DMS53 treated with DMSO at 0.1 percent for 48 hours (cell line): ENCODE results near the gene CKM.
"Not testable (repeated sequence)": the region's sequence is repeated elsewhere in the genome, so short reads cannot be mapped to it uniquely, and the experiment has no call there.

ENCODE experiments used
- DNase-seq: peaks from one replicate; lab custom pipeline; 2025; ENCODE audit not compliant: unreplicated experiment; lab: John Stamatoyannopoulos, UW

The CKM gene

GRCh38 chr19:45321848-45322247 lies 827 bp downstream of the CKM start:
- DNase-seq = no peak

DNA sequence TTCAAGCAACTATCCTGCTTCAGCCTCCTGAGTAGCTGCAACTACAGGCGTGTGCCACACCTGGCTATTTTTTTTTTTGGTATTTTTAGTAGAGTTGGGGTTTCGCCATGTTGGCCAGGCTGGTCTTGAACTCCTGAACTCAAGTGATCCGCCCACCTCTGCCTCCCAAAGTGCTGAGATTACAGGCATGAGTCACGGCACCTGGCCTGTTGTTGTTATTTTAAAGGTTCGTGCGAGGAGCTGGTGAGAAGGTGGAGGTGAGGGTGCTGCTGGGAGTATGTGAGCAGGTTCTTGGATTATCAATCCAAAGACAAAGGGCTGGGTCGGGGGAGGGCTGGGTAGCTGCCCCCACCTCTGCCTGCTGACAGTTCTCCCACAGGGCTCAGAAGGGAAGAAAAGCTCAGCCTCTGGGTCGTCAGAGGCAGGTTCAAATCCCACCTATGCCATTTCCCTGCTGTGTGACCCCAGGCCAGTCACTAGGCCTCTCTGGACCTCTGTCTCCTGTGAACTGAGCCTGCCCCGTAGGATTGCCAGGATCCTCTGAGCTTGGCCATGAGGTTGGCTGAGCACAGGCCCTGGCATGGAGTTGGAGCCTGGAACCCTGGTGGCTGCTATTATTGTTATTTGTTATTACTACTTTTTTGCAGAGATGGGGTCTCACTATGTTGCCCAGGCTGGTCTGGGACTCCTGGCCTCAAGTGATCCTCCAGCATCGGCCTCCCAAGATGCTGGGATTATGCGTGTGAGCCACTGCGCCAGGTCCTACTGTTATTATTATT lies 1.5 kb downstream of the CKM start:
- no peak for DNase-seq

- DNase-seq = no peak
Measured at GRCh38 chr19:45315304-45315703, 7.4 kb downstream of the CKM start.

DNA sequence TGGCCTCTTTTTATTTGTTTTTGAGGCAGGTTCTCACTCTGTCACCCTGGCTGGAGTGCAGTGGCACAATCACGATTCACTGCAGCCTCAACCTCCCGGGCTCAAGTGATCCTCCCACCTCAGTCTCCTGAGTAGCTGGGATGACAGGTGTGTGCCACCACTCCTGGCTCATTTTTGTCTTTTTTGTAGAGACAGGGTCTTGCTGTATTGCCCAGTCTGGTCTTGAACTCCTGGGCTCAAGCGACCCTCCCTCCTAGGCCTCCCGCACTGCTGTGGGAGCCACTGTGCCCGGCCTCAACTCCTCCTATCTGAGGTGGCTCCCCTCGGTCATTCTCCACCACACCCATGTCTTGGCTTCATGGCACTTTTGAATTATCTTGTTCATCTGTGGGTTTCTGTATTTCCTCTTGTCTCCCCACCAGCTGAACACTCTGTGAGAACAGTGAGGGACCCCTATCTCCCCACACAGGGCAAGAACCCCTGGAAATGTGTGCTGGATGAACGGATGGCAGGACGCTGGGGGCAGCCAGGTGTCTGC lies 7.9 kb downstream of the CKM start:
- no peak for DNase-seq

DNA sequence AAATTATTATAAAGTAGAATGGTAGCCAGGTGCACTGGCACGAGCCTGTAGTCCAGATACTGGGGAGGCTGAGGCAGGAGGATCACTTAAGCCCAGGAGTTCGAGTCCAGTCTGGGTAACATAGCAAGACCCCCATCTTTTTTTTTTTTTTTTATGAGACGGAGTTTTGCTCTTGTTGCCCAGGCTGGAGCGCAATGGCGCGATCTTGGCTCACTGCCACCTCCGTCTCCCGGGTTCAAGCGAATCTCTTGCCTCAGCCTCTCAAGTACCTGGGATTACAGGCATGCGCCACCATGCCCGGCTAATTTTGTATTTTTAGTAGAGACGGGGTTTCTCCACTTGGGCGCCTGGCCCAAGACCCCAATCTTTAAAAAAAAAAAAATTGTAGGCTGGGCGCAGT lies 10.4 kb downstream of the CKM start:
- DNase-seq = not testable (repeated sequence)

DNA sequence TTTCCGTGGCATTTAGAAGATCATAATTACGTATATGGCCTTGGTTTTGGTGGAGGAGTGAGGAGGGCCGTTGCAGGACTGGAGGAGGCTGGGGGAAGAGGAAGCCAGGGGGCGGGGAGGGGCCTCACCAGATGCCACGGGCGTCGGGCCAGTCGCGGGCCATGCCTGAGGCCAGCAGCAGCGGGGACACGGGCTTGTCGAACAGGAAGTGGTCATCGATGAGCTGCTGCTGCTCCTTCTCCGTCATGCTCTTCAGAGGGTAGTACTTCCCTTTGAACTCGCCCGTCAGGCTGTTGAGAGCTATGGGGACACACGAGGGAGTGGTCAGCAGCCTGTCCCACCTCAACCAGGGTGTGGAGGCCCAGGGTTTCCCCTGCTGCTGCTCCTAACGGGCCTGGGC lies 11.1 kb downstream of the CKM start:
- DNase-seq = no peak

GRCh38 chr19:45309322-45309721 lies 13.4 kb downstream of the CKM start:
- DNase-seq = not testable (repeated sequence)

DNA sequence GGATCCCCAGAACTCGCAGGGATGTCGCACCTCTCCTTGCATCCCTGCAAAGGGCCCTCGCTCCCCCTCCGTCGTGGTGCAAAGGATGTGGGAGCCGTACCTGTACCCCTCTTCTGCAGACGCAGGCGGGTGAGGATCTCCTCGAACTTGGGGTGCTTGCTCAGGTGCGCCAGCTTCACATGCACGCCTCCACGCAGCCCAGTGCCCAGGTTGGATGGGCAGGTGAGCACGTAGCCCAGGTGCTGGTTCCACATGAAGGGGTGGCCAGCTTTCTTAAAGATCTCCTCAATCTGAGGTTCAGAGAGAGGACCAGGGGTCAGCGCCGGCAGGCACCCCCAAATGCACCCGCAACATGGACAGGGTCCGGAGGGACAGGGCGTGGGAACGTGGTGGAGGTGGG lies 15.3 kb downstream of the CKM start:
- no peak for DNase-seq

DNA sequence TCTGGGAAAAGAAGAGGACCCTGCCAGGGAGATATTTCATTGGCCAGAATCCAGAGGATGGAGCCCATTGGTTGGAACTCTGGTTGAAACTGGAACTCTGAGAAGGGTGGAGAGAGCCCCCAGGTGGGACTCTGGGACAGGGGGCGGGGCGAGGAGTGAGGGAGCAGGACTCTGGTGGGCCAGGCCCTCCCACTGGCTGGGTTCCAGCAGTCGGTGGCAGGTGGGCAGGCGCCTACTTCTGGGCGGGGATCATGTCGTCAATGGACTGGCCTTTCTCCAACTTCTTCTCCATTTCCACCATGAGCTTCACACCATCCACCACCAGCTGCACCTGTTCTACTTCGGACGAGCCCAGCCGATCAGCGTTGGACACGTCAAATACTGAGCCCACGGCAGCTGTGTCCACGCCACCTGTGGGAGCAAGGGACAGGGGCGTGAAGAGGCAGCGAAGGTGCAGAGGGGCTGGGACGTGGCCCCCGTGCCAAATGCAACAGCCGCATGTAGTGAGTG lies 16.1 kb downstream of the CKM start:
- no peak for DNase-seq

- DNase-seq = no peak
Measured at GRCh38 chr19:45306040-45306439, 16.6 kb downstream of the CKM start.

GRCh38 chr19:45305421-45305820 lies 17.3 kb downstream of the CKM start:
- no peak for DNase-seq

- no peak for DNase-seq
Measured at GRCh38 chr19:45305007-45305406, 17.7 kb downstream of the CKM start.

GRCh38 chr19:45304141-45304926 lies 18.3 kb downstream of the CKM start:
- no peak for DNase-seq

GRCh38 chr19:45303269-45304060 lies 19.2 kb downstream of the CKM start:
- no peak for DNase-seq

GRCh38 chr19:45302416-45302815 lies 20.3 kb downstream of the CKM start:
- DNase-seq = no peak

DNA sequence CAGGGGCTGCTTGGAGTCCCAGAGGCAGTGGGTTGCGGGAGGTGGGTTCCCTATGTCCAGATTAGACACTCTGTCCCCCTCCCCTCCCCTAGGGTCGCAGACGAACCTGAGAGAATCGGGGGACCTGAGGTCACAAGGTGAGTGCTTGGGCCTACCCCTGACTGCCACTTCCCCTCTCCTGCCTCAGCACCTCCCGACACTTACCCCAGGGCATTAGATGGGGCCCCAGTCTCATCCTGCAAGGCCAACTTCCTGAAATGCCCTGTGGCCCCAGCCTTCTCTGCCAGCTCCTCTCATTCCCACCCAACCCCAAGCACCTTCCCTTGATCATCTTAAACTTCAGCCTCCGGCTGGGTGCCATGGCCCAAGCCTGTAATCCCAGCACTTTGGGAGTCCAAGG lies 23.0 kb downstream of the CKM start:
- no peak for DNase-seq

DNA sequence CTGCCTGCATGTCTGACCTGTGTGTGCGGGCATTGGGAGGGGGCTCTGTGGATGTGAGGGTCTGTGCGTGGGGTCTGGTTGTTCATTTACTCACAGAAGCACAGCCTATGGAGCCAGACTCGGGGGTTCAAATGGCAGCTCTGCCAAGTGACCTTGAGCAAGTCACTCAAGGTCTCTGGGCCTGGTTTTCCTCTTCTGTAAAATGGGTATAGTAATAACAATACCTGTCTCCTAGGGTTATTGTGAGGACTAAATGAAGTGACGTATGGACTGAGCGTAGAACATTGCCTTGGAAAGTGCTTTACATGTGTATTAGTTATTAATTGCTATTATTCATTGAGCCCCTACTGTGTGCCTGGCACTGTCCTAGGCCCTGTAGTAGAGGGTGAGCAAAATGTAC lies 24.4 kb downstream of the CKM start:
- DNase-seq = no peak

GRCh38 chr19:45297674-45298073 lies 25.0 kb downstream of the CKM start:
- DNase-seq = no peak

GRCh38 chr19:45296355-45296754 lies 26.3 kb downstream of the CKM start:
- DNase-seq = no peak

DNA sequence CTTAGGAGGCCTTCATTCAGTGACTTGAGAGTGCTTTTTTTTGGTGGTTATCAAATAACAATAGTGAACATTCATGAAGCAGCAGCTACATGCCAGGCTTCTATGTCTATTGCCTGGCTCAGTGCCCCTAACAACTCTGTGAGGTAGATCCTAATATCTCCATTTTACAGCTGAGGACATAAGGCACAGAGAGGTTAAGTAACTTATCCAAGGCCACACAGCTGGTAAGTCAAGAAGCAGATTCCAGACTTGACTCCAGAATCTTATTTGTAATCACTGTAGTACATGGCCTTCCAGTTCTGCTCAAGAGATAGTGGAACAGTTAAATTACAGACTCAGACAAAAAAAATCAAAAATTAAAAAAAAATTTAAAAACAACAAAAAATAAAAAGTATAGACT lies 26.8 kb downstream of the CKM start:
- DNase-seq = no peak
